Measurements from ENCODE around the gene DCBLD1.

DNA sequence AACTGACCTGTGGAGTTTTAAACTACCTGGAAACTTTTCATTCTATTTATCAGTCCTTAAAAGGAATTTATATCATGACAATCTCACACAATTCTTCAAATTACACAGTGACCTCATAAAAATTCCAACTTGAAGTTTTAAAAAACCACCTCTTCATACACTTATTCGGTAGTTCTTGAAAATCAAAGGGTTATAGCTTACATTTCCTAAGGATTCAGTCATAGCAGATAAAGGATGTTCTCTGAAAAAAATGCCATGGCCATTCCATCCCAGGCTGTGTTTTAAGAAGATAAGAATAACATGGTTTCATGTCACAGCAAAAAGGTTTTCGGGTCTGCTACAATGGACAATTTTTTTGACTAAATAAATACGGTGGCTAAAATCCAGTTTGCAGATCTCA lies 78.7 kb downstream of the DCBLD1 start:
- no peak for TF ChIP-seq EZH2 (IDR thresholded peaks at IDR 0.05; ENCODE audit: low read length, missing control alignments)
- TF ChIP-seq, protein P1, sequence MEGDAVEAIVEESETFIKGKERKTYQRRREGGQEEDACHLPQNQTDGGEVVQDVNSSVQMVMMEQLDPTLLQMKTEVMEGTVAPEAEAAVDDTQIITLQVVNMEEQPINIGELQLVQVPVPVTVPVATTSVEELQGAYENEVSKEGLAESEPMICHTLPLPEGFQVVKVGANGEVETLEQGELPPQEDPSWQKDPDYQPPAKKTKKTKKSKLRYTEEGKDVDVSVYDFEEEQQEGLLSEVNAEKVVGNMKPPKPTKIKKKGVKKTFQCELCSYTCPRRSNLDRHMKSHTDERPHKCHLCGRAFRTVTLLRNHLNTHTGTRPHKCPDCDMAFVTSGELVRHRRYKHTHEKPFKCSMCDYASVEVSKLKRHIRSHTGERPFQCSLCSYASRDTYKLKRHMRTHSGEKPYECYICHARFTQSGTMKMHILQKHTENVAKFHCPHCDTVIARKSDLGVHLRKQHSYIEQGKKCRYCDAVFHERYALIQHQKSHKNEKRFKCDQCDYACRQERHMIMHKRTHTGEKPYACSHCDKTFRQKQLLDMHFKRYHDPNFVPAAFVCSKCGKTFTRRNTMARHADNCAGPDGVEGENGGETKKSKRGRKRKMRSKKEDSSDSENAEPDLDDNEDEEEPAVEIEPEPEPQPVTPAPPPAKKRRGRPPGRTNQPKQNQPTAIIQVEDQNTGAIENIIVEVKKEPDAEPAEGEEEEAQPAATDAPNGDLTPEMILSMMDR (conservative IDR thresholded peaks at IDR 0.05 in 1 of 2, IDR thresholded peaks at IDR 0.05 in 1 of 2; ENCODE audit: low read depth in 1 of 2, low read length in 2 of 2): no peak
